Daoy (cell line): Measurements from ENCODE around the gene TDRD9. TPM values are rescaled to one million over a fixed set of nuclear protein-coding genes. Genes with fewer than 3 reads are reported as not detected.
"Not testable (repeated sequence)": the region's sequence is repeated elsewhere in the genome, so short reads cannot be mapped to it uniquely, and the experiment has no call there.

Experiments
- DNase-seq: peaks from one replicate; pipeline ENCODE4 v3.0.0-alpha.2; 2015; ENCODE audit warnings: low read depth
- total RNA-seq: library from RNA; depleted of rRNA; stranded (reverse); fragments of >200 nt; shearing (Covaris generic); gene quantifications from 2 replicates; pipeline ENCODE4 v1.2.3, GENCODE V29; 2014; rRNA removed

Gene TDRD9
- not detected in 2 replicates for total RNA-seq

GRCh38 chr14:103928011-103928890 lies at the start of gene TDRD9:
TDRD9 (plus strand) TSS chr14:103928456; CDS start chr14:103928510, 54 bp downstream.
- DNase-seq = no peak

GRCh38 chr14:103879118-103879569 lies 49.1 kb upstream of the TDRD9 start:
- no peak for DNase-seq

GRCh38 chr14:103879570-103880347 lies 48.5 kb upstream of the TDRD9 start:
- peak; percentile 54 for DNase-seq

- peak; percentile 81 for DNase-seq
Observed at GRCh38 chr14:103880348-103881267, 47.6 kb upstream of the TDRD9 start.

GRCh38 chr14:103881268-103882201 lies 46.7 kb upstream of the TDRD9 start:
- no peak for DNase-seq

GRCh38 chr14:103882503-103883262 lies 45.6 kb upstream of the TDRD9 start:
- no peak for DNase-seq

GRCh38 chr14:103883263-103883523 lies 45.1 kb upstream of the TDRD9 start:
- no peak for DNase-seq

- no peak for DNase-seq
Observed at GRCh38 chr14:103884854-103885253, 43.4 kb upstream of the TDRD9 start.

- no peak for DNase-seq
Observed at GRCh38 chr14:103885509-103885932, 42.7 kb upstream of the TDRD9 start.

GRCh38 chr14:103886304-103887169 lies 41.7 kb upstream of the TDRD9 start:
- DNase-seq = no peak

- no peak for DNase-seq
Observed at GRCh38 chr14:103887170-103887501, 41.1 kb upstream of the TDRD9 start.

- no peak for DNase-seq
Observed at GRCh38 chr14:103887557-103888115, 40.6 kb upstream of the TDRD9 start.

GRCh38 chr14:103889002-103889312 lies 39.3 kb upstream of the TDRD9 start:
- DNase-seq = not testable (repeated sequence)

- DNase-seq = peak; percentile 74
Observed at GRCh38 chr14:103889313-103890051, 38.8 kb upstream of the TDRD9 start.

- DNase-seq = no peak
Observed at GRCh38 chr14:103890052-103890371, 38.2 kb upstream of the TDRD9 start.

- DNase-seq = no peak
Observed at GRCh38 chr14:103890821-103891666, 37.2 kb upstream of the TDRD9 start.

- no peak for DNase-seq
Observed at GRCh38 chr14:103891667-103892215, 36.5 kb upstream of the TDRD9 start.
